Esophagus squamous epithelium (tissue), 5 donors: Measurements from ENCODE around the gene CALHM3. TPM values are rescaled to one million over a fixed set of nuclear protein-coding genes. Genes with fewer than 3 reads are reported as not detected.

Source experiments
- DNase-seq: peaks from one replicate; lab custom pipeline; 2025; lab: John Stamatoyannopoulos, UW
- H3K27ac ChIP-seq, 4 donors: fragments of 200-600 bp; sonication (generic); one replicate each; pipeline ENCODE4 v1.5.1; 2016 to 2019; ENCODE audit warnings: mild to moderate bottlenecking in 1 of 4
- H3K27me3 ChIP-seq, 4 donors: fragments of 200-600 bp; sonication (generic); 1 replicate in 3 of 4; 2 replicates in 1 of 4; pipeline versions ENCODE4 v1.5.1 to v1.6.0; 2017 to 2021; ENCODE audit warnings: antibody characterized with exemption in 1 of 4
- H3K36me3 ChIP-seq, 3 donors: fragments of 200-600 bp; sonication (generic); one replicate each; pipeline ENCODE4 v1.5.1; 2016 to 2019
- H3K4me1 ChIP-seq, 3 donors: fragments of 200-600 bp; sonication (generic); one replicate each; pipeline ENCODE4 v1.5.1; 2017 to 2019
- H3K4me3 ChIP-seq, 4 donors: fragments of 200-600 bp; sonication (generic); 1 replicate in 3 of 4; 2 replicates in 1 of 4; pipeline ENCODE4 v1.5.1; 2016 to 2019; ENCODE audit warnings: mild to moderate bottlenecking in 2 of 4, moderate library complexity in 1 of 4
- H3K9me3 ChIP-seq, 3 donors: fragments of 200-600 bp; sonication (generic); one replicate each; pipeline ENCODE4 v1.5.1; 2016 to 2019
- CTCF ChIP-seq, 6 experiments: fragments of 450-650 bp in 4 of 6; fragments of 200-600 bp in 2 of 6; sonication (generic) in 2 of 6; IDR thresholded peaks; one replicate each; pipeline ENCODE4 v1.5.1; 2016 to 2019; ENCODE audit warnings: antibody characterized with exemption in 6 of 6, mild to moderate bottlenecking in 4 of 6, moderate library complexity in 4 of 6
- POLR2A ChIP-seq, 4 donors: fragments of 450-650 bp; IDR thresholded peaks; one replicate each; pipeline ENCODE4 v1.6.1; 2017; ENCODE audit warnings: antibody characterized with exemption in 4 of 4, mild to moderate bottlenecking in 4 of 4, moderate library complexity in 3 of 4
- WGBS, 2 donors: methylation state at CpG; one replicate each; pipeline ENCODE4 v1.1.5; 2018; 5-methylcytosine and 5-hydroxymethylcytosine counted together
- intact Hi-C: fragments of 100-400 bp; cut with DNase I; formaldehyde crosslinking; loops from one replicate; pipeline ENCODE4 v1.15.0; 2022
- total RNA-seq, 4 donors: library from RNA; depleted of rRNA; stranded (reverse); fragments of >200 nt; gene quantifications; one replicate each; pipeline ENCODE4 v1.1.0, GENCODE V29; 2016
- donor health status: DM: yes; HTN: yes; CAD: no.

CALHM3 gene
- total RNA-seq, 4 donors from 2014 or later = not detected

GRCh38 chr10:103449208-103450144 is 29.6 kb downstream of the CALHM3 start:
- peak overlapping the region in 3 of 4 donors; percentile 67 to 77 (median 73) for H3K4me3 ChIP-seq
- peak overlapping the region; percentile 22 to 94 (median 92) for H3K27ac ChIP-seq
- no peak for TF ChIP-seq POLR2A (IDR thresholded peaks at IDR 0.05)
- TF ChIP-seq CTCF (IDR thresholded peaks at IDR 0.05) = peak in 1 of 6 experiments; percentile 3
- H3K9me3 ChIP-seq = no peaks in the 10 kb centered on the region
- DNase-seq = no peak
- peaks cover 23 to 86% (median 65%) of the 10 kb centered on the region in 3 donors for H3K4me1 ChIP-seq
- WGBS, 2 donors = 63 to 87% methylated on average over 3 to 28 of the region's 34 CpGs
- peaks cover 13 to 60% (median 24%) of the 10 kb centered on the region in 3 donors for H3K36me3 ChIP-seq
- peaks cover 0 to 3% (median 0%) of the 10 kb centered on the region in 4 donors for H3K27me3 ChIP-seq
- intact Hi-C loops = no loop called here

GRCh38 chr10:103448746-103449145 is 30.3 kb downstream of the CALHM3 start:
- Histone ChIP-seq H3K27me3 (peaks cover 0 to 3% (median 0%) of the 10 kb centered on the region in 4 donors), H3K4me3 (peak overlapping the region in 2 of 4 donors; percentile 73 to 77), H3K4me1 (peaks cover 23 to 94% (median 65%) of the 10 kb centered on the region in 3 donors), H3K9me3 (no peaks in the 10 kb centered on the region), H3K36me3 (peaks cover 20 to 67% (median 24%) of the 10 kb centered on the region in 3 donors), H3K27ac (peak overlapping the region in 3 of 4 donors; percentile 91 to 94 (median 93))
- 29 to 71% methylated on average over 1 of the region's 1 CpG for WGBS, 2 donors
- intact Hi-C loops = no loop called here
- TF ChIP-seq POLR2A (IDR thresholded peaks at IDR 0.05) (no peak), CTCF (IDR thresholded peaks at IDR 0.05) (no peak)
- no peak for DNase-seq

DNA sequence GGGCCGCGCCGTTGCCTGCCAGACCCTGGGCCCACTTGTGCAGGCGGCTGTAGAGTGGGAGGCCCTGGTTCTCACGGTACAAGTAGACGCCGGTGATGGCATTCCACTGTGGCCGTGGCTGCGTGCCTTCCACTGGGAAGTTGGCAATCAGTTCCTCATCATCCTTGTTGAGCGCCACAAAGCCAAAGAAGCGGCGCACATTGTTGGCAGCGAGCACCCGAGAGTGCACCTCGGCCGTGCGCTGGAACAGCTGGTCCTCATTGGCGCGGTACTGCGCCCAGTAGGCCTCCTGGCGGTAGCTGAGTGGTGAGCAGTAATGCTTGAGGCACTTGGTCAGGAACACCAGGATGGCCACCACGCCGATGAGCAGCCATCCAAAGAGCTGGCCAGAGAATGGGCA is 31.9 kb downstream of the CALHM3 start:
- TF ChIP-seq POLR2A (IDR thresholded peaks at IDR 0.05) (no peak), CTCF (IDR thresholded peaks at IDR 0.05) (no peak)
- Histone ChIP-seq H3K4me1 (peaks cover 23 to 91% (median 65%) of the 10 kb centered on the region in 3 donors), H3K27me3 (no peaks in the 10 kb centered on the region), H3K9me3 (no peaks in the 10 kb centered on the region), H3K36me3 (peaks cover 20 to 83% (median 35%) of the 10 kb centered on the region in 3 donors), H3K27ac (peak overlapping the region in 3 of 4 donors; percentile 91 to 93 (median 91)), H3K4me3 (no peak overlapping the region)
- DNase-seq = no peak
- 91 to 95% methylated on average over 13 of the region's 23 CpGs for WGBS, 2 donors
- intact Hi-C loops = no loop called here

- intact Hi-C loops = no loop called here
- 58 to 69% methylated on average over 4 to 8 of the region's 12 CpGs for WGBS, 2 donors
- peaks cover 20 to 95% (median 45%) of the 10 kb centered on the region in 3 donors for H3K36me3 ChIP-seq
- no peaks in the 10 kb centered on the region for H3K9me3 ChIP-seq
- no peak for DNase-seq
- peak overlapping the region; percentile 69 to 93 (median 91) for H3K27ac ChIP-seq
- peaks cover 23 to 78% (median 61%) of the 10 kb centered on the region in 3 donors for H3K4me1 ChIP-seq
- TF ChIP-seq CTCF (IDR thresholded peaks at IDR 0.05) (no peak), POLR2A (IDR thresholded peaks at IDR 0.05) (no peak)
- H3K27me3 ChIP-seq = no peaks in the 10 kb centered on the region
- peak overlapping the region in 1 of 4 donors; percentile 17 for H3K4me3 ChIP-seq
These were observed 33.1 kb downstream of the CALHM3 start for GRCh38 chr10:103445767-103446567.
